SH-SY5Y (cell line): Measurements from ENCODE around the gene CFAP97D2.

ENCODE experiments used
- GATA2 ChIP-seq: IDR thresholded peaks from 2 replicates; pipeline ENCODE4 v1.6.1; 2011; ENCODE audit warnings: mild to moderate bottlenecking, low read depth, low read length
- GATA3 ChIP-seq: IDR thresholded peaks from 2 replicates; pipeline ENCODE4 v1.6.1; 2011; ENCODE audit warnings: low read depth, mild to moderate bottlenecking, low read length, moderate library complexity

DNA sequence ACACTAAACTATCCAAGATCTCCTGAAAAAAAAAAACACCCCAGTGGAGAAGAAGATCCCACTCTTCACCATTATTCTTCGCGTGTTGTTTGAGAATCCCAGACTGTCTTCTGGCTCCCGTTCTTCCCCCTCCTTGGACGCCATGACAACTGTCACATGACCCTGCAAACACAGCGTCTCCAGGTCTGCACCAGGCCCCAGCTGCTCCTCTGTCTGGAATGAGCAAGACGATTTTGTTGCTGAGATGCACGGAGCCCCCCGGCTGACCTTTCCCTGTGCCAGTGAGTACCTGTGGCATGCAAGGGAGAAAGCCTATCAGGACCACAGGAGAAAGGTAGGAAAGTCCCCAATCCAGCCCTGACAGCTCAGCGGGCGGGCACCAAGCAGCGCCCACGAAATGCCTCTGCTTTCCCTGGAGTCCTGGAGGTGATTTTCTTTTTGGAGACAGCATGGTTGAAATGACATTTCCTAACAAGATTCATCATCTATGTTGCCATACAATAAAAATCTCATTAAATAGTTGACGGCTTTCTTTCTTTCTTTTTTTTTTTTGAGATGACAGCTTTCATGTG is at the start of gene CFAP97D2:
- TF ChIP-seq GATA3 (no peak), GATA2 (no peak)
